Naive thymus-derived CD4-positive, alpha-beta T cell (primary cell): Measurements from ENCODE around the gene RBM33. TPM values are rescaled to one million over a fixed set of nuclear protein-coding genes. Genes with fewer than 3 reads are reported as not detected.

Experiments
- ATAC-seq: fragments of 150-1000 bp; cut with Tn5 transposase; 2 replicates; pipeline ENCODE4 v1.10.0; 2021; ENCODE audit warnings: mild to moderate bottlenecking, moderate library complexity
- CTCF ChIA-PET: fragments of 350-600 bp; sonication (Branson Sonifier 250); formaldehyde crosslinking; loops from one replicate; lab custom pipeline; 2021; ENCODE audit warnings: antibody characterized with exemption; lab: Charles Lee
- POLR2A ChIA-PET: fragments of 350-600 bp; sonication (Branson Sonifier 250); formaldehyde crosslinking; loops from one replicate; lab custom pipeline; 2021; ENCODE audit warnings: antibody characterized with exemption, inconsistent platforms; lab: Charles Lee
- DNase-seq, 9 donors: peaks; one replicate each; pipeline versions ENCODE4 v3.0.0 to v3.0.0-alpha.2; 2020 to 2022; ENCODE audit warnings: mixed read lengths in 1 of 9
- H3K27ac ChIP-seq: one replicate; pipeline ENCODE4 v1.7.0; 2013; ENCODE audit warnings: mild to moderate bottlenecking, low read depth, low read length, moderate library complexity
- H3K27me3 ChIP-seq, 2 donors: one replicate each; pipeline ENCODE4 v1.7.0; 2013; ENCODE audit warnings: low read length in 2 of 2, mild to moderate bottlenecking in 2 of 2, moderate library complexity in 2 of 2; ENCODE audit not compliant: control insufficient read depth in 2 of 2, insufficient read depth in 2 of 2
- H3K36me3 ChIP-seq, 3 experiments: 1 replicate in 2 of 3; 2 replicates in 1 of 3; pipeline ENCODE4 v1.7.0; 2013; ENCODE audit warnings: low read length in 3 of 3, mild to moderate bottlenecking in 3 of 3, moderate library complexity in 1 of 3; ENCODE audit not compliant: insufficient read depth in 3 of 3, control insufficient read depth in 2 of 3
- H3K4me1 ChIP-seq, 2 donors: one replicate each; pipeline ENCODE4 v1.7.0; 2013; ENCODE audit warnings: low read length in 2 of 2, mild to moderate bottlenecking in 2 of 2, moderate library complexity in 1 of 2; ENCODE audit not compliant: control insufficient read depth in 2 of 2, insufficient read depth in 2 of 2
- H3K4me3 ChIP-seq: 2 replicates; pipeline ENCODE4 v1.7.0; 2013; ENCODE audit warnings: mild to moderate bottlenecking, low read length
- H3K9me3 ChIP-seq, 3 experiments: 1 replicate in 2 of 3; 2 replicates in 1 of 3; pipeline ENCODE4 v1.7.0; 2013; ENCODE audit warnings: low read length in 3 of 3; ENCODE audit not compliant: control insufficient read depth in 2 of 3
- H3K27ac Mint-ChIP-seq, 9 donors: one replicate each; pipeline ENCODE4 v1.8.0; 2020 to 2022; ENCODE audit warnings: mixed read lengths in 9 of 9, mild to moderate bottlenecking in 8 of 9, moderate library complexity in 5 of 9, inconsistent platforms in 2 of 9
- H3K27me3 Mint-ChIP-seq, 5 donors: one replicate each; pipeline ENCODE4 v1.8.0; 2021 to 2022; ENCODE audit warnings: mixed read lengths in 5 of 5, mild to moderate bottlenecking in 1 of 5
- H3K36me3 Mint-ChIP-seq, 5 donors: one replicate each; pipeline ENCODE4 v1.8.0; 2020 to 2022; ENCODE audit warnings: mixed read lengths in 5 of 5, mild to moderate bottlenecking in 3 of 5, inconsistent platforms in 1 of 5
- H3K4me1 Mint-ChIP-seq, 7 donors: one replicate each; pipeline ENCODE4 v1.8.0; 2020 to 2022; ENCODE audit warnings: mixed read lengths in 7 of 7, mild to moderate bottlenecking in 3 of 7, inconsistent platforms in 1 of 7
- H3K4me3 Mint-ChIP-seq, 10 donors: one replicate each; pipeline ENCODE4 v1.8.0; 2020 to 2022; ENCODE audit warnings: mild to moderate bottlenecking in 10 of 10, mixed read lengths in 10 of 10, moderate library complexity in 6 of 10, inconsistent platforms in 2 of 10
- H3K9me3 Mint-ChIP-seq, 11 donors: one replicate each; pipeline ENCODE4 v1.8.0; 2020 to 2022; ENCODE audit warnings: mixed read lengths in 11 of 11, mild to moderate bottlenecking in 4 of 11, inconsistent platforms in 1 of 11, moderate library complexity in 1 of 11
- intact Hi-C, 2 donors: fragments of 100-400 bp; cut with micrococcal nuclease; formaldehyde crosslinking; loops; one replicate each; pipeline ENCODE4 v1.15.1; 2023
- polyA plus RNA-seq, 2 donors: library from polyadenylated mRNA; unstranded; fragments of 300-500 nt; fragmentation: Illumina TruSeq; gene quantifications; one replicate each; pipeline ENCODE4 v1.2.3, GENCODE V29; 2021
- total RNA-seq, 6 experiments: library from RNA in 5 of 6; stranded (reverse) in 5 of 6; gene quantifications; 1 replicate in 5 of 6; 2 replicates in 1 of 6; pipeline ENCODE4 v1.2.3 and lab custom pipeline; 2021 to 2026

The RBM33 gene
- total and polyA plus RNA-seq, 7 experiments from 2014 or later = 43.7 to 177 (median 143) TPM

DNA sequence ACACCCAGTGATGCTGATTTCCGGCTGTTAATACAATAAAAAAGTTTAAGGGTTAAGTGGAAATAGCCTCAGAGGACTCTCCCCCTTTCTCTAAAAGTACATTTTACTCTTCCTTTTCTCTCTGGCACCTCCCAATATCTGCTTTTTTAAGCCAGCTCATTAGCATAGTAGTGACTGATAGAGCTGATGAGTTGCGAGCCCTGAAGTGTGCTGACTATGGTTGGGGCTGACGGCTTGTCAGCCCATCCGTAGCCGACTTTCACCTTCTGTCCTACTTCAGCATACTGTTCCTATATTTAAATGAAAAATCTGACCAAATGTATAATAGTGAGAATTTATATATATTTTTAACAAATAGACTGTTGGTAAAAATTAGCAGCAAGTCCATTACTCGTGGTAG, 87.8 kb downstream of the RBM33 start:
- H3K4me3 ChIP-seq = no peak overlapping the region
- Mint-ChIP-seq H3K36me3 (peaks cover 7 to 21% (median 12%) of the 10 kb centered on the region in 5 donors), H3K27me3 (no peaks in the 10 kb centered on the region), H3K4me3 (peak overlapping the region in 4 of 10 donors; percentile 3 to 64 (median 42)), H3K27ac (peak overlapping the region in 8 of 9 donors; percentile 58 to 91 (median 73)), H3K9me3 (no peaks in the 10 kb centered on the region), H3K4me1 (peaks cover 28 to 84% (median 69%) of the 10 kb centered on the region in 7 donors)
- H3K27me3 ChIP-seq = no peaks in the 10 kb centered on the region
- DNase-seq (no peak), ATAC-seq (no peak)
- H3K27ac ChIP-seq = no peak overlapping the region
- peaks cover 0 to 11% of the 10 kb centered on the region in 2 donors for H3K4me1 ChIP-seq
- H3K9me3 ChIP-seq = no peaks in the 10 kb centered on the region
- peaks cover 0 to 24% (median under 1%) of the 10 kb centered on the region in 3 experiments for H3K36me3 ChIP-seq
- intact Hi-C loops = no loop called here
- POLR2A ChIA-PET = no interaction called here
- CTCF ChIA-PET = interaction anchor here (0.6 to 1.2 kb wide), 3 partner anchors 133 to 407 kb away, joined by 3 to 4 read pairs (median 4); no protein-coding TSS in a partner anchor

DNA sequence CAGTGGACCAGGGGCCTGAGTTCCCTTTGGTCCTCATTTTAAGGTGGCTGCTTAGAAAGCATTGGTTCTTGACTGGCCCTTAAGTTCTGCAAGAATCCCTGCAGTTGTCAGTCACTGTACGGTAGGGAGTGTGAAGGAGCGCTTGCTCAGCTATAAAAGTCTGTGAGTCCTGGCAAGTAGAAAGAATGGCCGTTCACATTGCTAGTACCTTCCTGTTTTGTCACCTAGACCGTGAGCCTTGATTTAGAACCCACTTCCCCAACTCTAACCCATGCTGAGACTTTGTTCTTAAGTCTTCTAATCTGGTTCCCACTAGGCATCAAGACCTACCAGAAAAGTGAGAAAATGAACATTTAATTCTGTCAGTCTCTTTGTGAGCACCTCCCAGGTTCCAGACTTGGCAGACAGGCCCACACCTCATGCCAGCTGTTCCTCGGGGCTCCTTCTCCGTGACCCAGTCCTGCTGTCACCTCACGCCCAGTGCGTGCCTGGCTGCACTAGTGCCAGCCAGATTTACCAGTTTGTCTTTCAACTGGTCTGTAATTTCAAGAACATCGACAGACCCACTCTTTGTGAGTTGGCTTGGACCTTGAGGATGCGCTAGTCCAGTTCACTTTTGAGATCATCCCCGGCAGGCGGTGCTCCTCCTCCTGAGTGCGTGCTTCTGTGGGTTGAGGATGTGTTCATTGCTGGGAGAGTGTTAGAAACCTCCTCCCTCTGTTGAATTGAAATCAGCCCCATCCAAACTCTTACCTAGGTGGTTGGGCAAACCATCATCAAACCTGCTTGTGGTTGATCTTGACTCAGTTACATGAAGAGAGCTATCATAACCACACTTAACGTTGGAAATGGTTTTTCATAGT, 89.4 kb downstream of the RBM33 start:
- Mint-ChIP-seq H3K9me3 (no peaks in the 10 kb centered on the region), H3K27ac (peak overlapping the region in 8 of 9 donors; percentile 65 to 87 (median 77)), H3K4me1 (peaks cover 29 to 89% (median 65%) of the 10 kb centered on the region in 7 donors), H3K36me3 (peaks cover 0 to 18% (median 8%) of the 10 kb centered on the region in 5 donors), H3K4me3 (peak overlapping the region in 2 of 10 donors; percentile 16 to 30), H3K27me3 (no peaks in the 10 kb centered on the region)
- intact Hi-C loops = no loop called here
- Histone ChIP-seq H3K9me3 (no peaks in the 10 kb centered on the region), H3K27me3 (no peaks in the 10 kb centered on the region), H3K27ac (no peak overlapping the region), H3K4me3 (no peak overlapping the region), H3K4me1 (peaks cover 0 to 19% of the 10 kb centered on the region in 2 donors), H3K36me3 (peaks cover 0 to 23% (median 11%) of the 10 kb centered on the region in 3 experiments)
- DNase-seq (peak in 3 of 9 donors; percentile 10 to 18 (median 10)), ATAC-seq (peak; percentile 53)
- CTCF ChIA-PET = interaction anchor here (1.5 to 2.2 kb wide), 2 partner anchors 33 to 135 kb away, joined by 3 to 7 read pairs; no protein-coding TSS in a partner anchor
- POLR2A ChIA-PET = no interaction called here

DNA sequence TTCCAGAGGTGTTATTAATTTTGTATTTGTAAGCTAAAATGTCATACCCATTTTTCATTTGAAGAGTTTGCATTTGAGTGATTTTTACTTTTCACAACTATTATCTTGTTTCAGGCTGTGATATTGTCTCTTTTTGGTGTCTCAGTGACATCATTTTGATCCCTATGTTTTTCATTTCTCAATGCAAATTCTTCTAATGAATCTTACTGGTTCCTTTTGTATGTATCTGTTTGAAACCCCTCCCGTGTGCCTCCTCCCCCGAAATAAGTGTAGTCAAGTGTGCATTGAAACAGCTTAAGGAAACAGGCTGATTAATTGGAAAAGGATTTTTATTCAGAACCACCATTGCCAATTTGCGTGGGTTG, 90.0 kb downstream of the RBM33 start:
- H3K9me3 Mint-ChIP-seq = no peaks in the 10 kb centered on the region
- H3K4me3 ChIP-seq = no peak overlapping the region
- no peaks in the 10 kb centered on the region for H3K9me3 ChIP-seq
- H3K4me1 ChIP-seq = peaks cover 0 to 23% of the 10 kb centered on the region in 2 donors
- ChIA-PET POLR2A (no interaction called here), CTCF (interaction anchor here (1.5 to 2.2 kb wide), 2 partner anchors 33 to 136 kb away, joined by 3 to 7 read pairs; no protein-coding TSS in a partner anchor)
- DNase-seq = no peak
- peaks cover 30 to 92% (median 71%) of the 10 kb centered on the region in 7 donors for H3K4me1 Mint-ChIP-seq
- peaks cover 0 to 20% (median 8%) of the 10 kb centered on the region in 5 donors for H3K36me3 Mint-ChIP-seq
- no peak for ATAC-seq
- peaks cover 0 to 19% (median 11%) of the 10 kb centered on the region in 3 experiments for H3K36me3 ChIP-seq
- H3K27ac Mint-ChIP-seq = peak overlapping the region in 6 of 9 donors; percentile 38 to 87 (median 66)
- no peak overlapping the region for H3K27ac ChIP-seq
- no peaks in the 10 kb centered on the region for H3K27me3 ChIP-seq
- H3K4me3 Mint-ChIP-seq = no peak overlapping the region
- intact Hi-C loops = no loop called here
- H3K27me3 Mint-ChIP-seq = no peaks in the 10 kb centered on the region

DNA sequence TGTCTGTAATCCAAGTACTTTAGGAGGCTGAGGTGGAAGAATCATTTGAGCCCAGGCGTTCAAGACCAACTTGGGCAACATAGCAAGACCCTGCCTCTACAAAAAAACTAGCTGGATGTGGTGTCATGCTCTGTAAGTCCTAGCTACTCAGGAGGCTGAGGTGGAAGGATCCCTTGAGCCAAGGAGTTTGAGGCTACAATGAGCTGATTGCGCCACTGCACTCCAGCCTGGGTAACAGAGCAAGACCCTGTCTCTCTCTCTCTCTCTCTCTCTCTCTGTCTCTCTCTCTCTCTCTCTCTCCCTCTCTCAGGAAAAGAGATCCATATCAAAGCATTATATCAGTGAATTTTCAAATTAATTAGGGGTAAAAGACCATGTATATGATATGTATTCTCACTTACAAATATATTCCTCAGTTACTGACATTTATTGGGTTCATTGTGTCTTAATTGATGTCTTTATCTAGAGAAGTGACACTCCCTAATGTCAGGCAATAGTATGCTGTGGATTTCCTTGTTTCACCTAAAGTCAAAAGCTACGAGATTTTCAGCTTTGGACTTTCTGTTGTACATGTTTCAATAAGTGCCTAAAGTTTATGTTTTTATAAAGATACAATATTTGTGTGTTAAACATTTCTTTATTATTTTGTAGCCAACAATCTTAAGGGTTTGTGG, 91.1 kb downstream of the RBM33 start:
- Mint-ChIP-seq H3K36me3 (peaks cover under 1 to 23% (median 6%) of the 10 kb centered on the region in 5 donors), H3K27ac (peak overlapping the region in 6 of 9 donors; percentile 6 to 53 (median 47)), H3K9me3 (no peaks in the 10 kb centered on the region), H3K4me3 (peak overlapping the region in 1 of 10 donors; percentile 16), H3K27me3 (no peaks in the 10 kb centered on the region), H3K4me1 (peaks cover 33 to 92% (median 72%) of the 10 kb centered on the region in 7 donors)
- peaks cover 0 to 23% (median 11%) of the 10 kb centered on the region in 3 experiments for H3K36me3 ChIP-seq
- no peak for DNase-seq
- no peak overlapping the region for H3K27ac ChIP-seq
- ChIA-PET POLR2A (no interaction called here), CTCF (interaction anchor here (0.7 to 2.2 kb wide), 3 partner anchors 27 to 139 kb away, joined by 3 to 8 read pairs (median 7); no protein-coding TSS in a partner anchor)
- H3K4me1 ChIP-seq = peaks cover 0 to 23% of the 10 kb centered on the region in 2 donors
- no peak for ATAC-seq
- H3K9me3 ChIP-seq = no peaks in the 10 kb centered on the region
- no peak overlapping the region for H3K4me3 ChIP-seq
- no peaks in the 10 kb centered on the region for H3K27me3 ChIP-seq
- intact Hi-C loops = loop anchor here in 1 of 2 donors (5.0 kb wide), 2 partner anchors 88 to 823 kb away; no protein-coding TSS in a partner anchor

DNA sequence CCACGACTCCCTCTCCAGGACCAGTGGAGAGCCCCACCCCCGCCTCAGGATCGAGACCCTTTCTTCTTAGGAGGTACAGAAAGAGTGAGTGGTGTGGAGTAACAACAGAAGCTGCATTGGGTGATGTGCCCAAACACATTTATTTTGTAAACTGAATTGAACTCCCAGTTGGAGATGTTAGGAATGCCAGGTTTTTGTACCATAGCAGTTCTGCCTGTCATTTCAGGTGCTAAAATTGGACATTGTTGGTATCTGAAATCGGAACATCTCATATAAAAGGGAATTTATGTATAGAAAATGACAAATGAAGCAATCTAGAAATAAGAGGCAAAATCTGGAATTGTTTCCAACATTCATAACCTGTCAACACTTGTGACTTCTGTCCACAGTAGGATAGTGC, 93.1 kb downstream of the RBM33 start:
- DNase-seq (no peak), ATAC-seq (no peak)
- Mint-ChIP-seq H3K4me3 (no peak overlapping the region), H3K27ac (peak overlapping the region in 5 of 9 donors; percentile 36 to 71 (median 67)), H3K36me3 (peaks cover 3 to 35% (median 17%) of the 10 kb centered on the region in 5 donors), H3K27me3 (no peaks in the 10 kb centered on the region), H3K4me1 (peaks cover 27 to 78% (median 56%) of the 10 kb centered on the region in 7 donors), H3K9me3 (no peaks in the 10 kb centered on the region)
- peaks cover 7 to 38% (median 19%) of the 10 kb centered on the region in 3 experiments for H3K36me3 ChIP-seq
- H3K4me3 ChIP-seq = no peak overlapping the region
- H3K4me1 ChIP-seq = peaks cover 0 to 15% of the 10 kb centered on the region in 2 donors
- H3K27ac ChIP-seq = no peak overlapping the region
- intact Hi-C loops = loop anchor here in 1 of 2 donors (5.0 kb wide), 2 partner anchors 90 to 825 kb away; no protein-coding TSS in a partner anchor
- ChIA-PET CTCF (interaction anchor here (1.2 kb wide), 1 partner anchor 139 kb away, joined by 4 read pairs; no protein-coding TSS in a partner anchor), POLR2A (no interaction called here)
- H3K27me3 ChIP-seq = no peaks in the 10 kb centered on the region
- no peaks in the 10 kb centered on the region for H3K9me3 ChIP-seq

DNA sequence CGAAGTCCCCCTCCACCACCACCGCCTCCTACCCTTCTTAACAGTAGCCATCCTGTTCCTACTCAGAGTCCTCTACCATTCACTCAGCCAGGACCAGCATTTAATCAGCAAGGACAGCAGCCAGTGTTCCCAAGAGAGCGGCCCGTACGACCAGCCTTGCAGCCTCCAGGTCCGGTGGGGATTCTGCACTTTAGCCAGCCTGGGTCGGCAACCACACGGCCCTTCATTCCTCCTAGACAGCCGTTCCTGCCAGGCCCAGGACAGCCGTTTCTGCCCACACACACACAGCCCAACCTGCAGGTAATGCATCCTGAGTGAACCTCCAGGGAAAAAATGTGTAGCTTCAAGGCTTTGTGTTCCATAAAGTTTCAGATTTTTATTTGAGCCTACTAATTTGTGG, 93.6 kb downstream of the RBM33 start:
- no peaks in the 10 kb centered on the region for H3K27me3 ChIP-seq
- ChIA-PET POLR2A (no interaction called here), CTCF (no interaction called here)
- no peak overlapping the region for H3K27ac ChIP-seq
- H3K36me3 ChIP-seq = peaks cover 9 to 43% (median 22%) of the 10 kb centered on the region in 3 experiments
- H3K4me3 Mint-ChIP-seq = no peak overlapping the region
- H3K4me1 Mint-ChIP-seq = peaks cover 22 to 78% (median 52%) of the 10 kb centered on the region in 7 donors
- H3K36me3 Mint-ChIP-seq = peaks cover 3 to 39% (median 21%) of the 10 kb centered on the region in 5 donors
- ATAC-seq = no peak
- no peak overlapping the region for H3K4me3 ChIP-seq
- no peak for DNase-seq
- no peaks in the 10 kb centered on the region for H3K9me3 ChIP-seq
- H3K9me3 Mint-ChIP-seq = no peaks in the 10 kb centered on the region
- no peaks in the 10 kb centered on the region for H3K27me3 Mint-ChIP-seq
- intact Hi-C loops = loop anchor here (1.0 to 5.0 kb wide), 7 partner anchors 30 to 826 kb away; no protein-coding TSS in a partner anchor
- peaks cover 0 to 12% of the 10 kb centered on the region in 2 donors for H3K4me1 ChIP-seq
- peak overlapping the region in 6 of 9 donors; percentile 21 to 68 (median 39) for H3K27ac Mint-ChIP-seq
